ENCODE data around the gene ZNF598. TPM values are rescaled to one million over a fixed set of nuclear protein-coding genes. Genes with fewer than 3 reads are reported as not detected.
"Not testable (repeated sequence)": the region's sequence is repeated elsewhere in the genome, so short reads cannot be mapped to it uniquely, and the experiment has no call there.

ZNF598 gene
- total RNA-seq, 1 donor from 2014 or later, result 46.0 TPM

DNA sequence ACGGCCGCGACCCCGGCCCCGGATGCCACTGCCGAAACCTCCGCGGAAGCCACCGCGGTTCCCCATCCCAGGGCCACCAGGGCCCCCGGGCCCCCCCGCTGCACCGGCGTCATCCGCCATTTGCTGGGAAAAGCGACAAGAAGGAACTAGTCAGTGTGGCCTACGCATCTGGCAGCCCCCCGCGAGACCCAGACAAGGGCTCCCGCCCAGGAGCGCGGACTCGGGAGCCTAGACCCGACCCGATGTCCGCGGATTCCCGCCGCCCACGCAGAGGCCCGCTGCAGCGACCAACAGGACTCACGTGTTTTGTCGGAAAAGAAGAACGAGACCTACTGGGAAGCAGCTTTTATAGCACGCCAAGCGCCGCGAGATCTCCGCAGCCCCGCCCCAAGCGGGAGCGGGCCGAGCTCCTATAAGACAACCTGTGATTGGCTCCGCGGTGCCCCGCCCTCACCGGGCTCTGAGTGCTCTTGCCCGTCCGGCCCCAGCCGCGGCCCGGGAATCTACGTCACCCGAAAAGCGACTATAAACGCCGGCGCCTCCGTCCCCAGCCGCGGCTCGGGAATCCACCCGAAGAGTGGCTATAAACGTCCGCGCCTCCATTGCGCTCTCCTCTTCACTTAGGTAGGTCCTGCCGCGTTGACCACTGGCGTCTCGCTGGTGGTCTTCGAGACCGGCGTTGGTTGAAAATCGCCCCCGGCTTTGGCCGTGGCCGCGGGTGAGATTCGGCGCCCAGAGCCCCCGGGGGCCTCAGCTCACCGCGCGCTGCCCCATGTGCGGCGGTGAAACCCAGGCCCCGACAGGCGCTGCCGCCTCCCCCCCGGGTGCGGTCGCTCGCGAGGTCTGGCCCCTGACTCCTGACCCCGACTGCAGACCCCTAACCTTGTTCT, 44.9 kb downstream of the ZNF598 start, which contains the start of gene RPS2:
TSS of gene RPS2 (minus strand) at position 321 of the 890 bp plus-strand sequence. CDS start at position 120, 201 bp downstream.
- H3K9me3 Mint-ChIP-seq (ENCODE audit: unreplicated experiment), result no peaks in the 10 kb centered on the region
- peak within 1 kb of the TSS; percentile 95 for H3K27ac Mint-ChIP-seq (ENCODE audit: unreplicated experiment)
- Histone ChIP-seq H3K27ac (ENCODE audit: low read depth, low read length) (peak within 1 kb of the TSS; percentile 96), H3K4me3 (ENCODE audit: insufficient read depth, low read depth, low read length) (peak within 1 kb of the TSS; percentile 91), H3K36me3 (ENCODE audit: insufficient read depth, low read length) (peaks cover 9% of the 10 kb centered on the region), H3K9ac (ENCODE audit: low read length) (peak within 1 kb of the TSS; percentile 92), H3K4me2 (ENCODE audit: low read length) (peak within 1 kb of the TSS; percentile 99), H3K4me1 (ENCODE audit: insufficient read depth, low read length) (peaks cover 37% of the 10 kb centered on the region), H4K20me1 (ENCODE audit: insufficient read depth, low read length) (peaks cover 49% of the 10 kb centered on the region), H3K79me2 (ENCODE audit: insufficient read depth, low read length) (peaks cover 70% of the 10 kb centered on the region), H2AFZ (ENCODE audit: low read depth, low read length) (peak within 1 kb of the TSS; percentile 70), H3K9me3 (ENCODE audit: insufficient read depth, low read depth, low read length) (no peaks in the 10 kb centered on the region), H3K27me3 (ENCODE audit: insufficient read depth, low read length) (no peaks in the 10 kb centered on the region)
- peak within 1 kb of the TSS; percentile 97 for H3K4me3 Mint-ChIP-seq (ENCODE audit: unreplicated experiment)
- peak; percentile 92 for DNase-seq (ENCODE audit: low read depth)
- no peak for FAIRE-seq
- no peaks in the 10 kb centered on the region for H3K27me3 Mint-ChIP-seq (ENCODE audit: low read depth, unreplicated experiment)
- H3K4me1 Mint-ChIP-seq (ENCODE audit: low read depth, unreplicated experiment), result peaks cover 20% of the 10 kb centered on the region
- H3K36me3 Mint-ChIP-seq (ENCODE audit: low read depth, unreplicated experiment), result peaks cover 20% of the 10 kb centered on the region
- no peak for TF ChIP-seq EZH2 (IDR thresholded peaks at IDR 0.05; ENCODE audit: insufficient read depth, low read length)
- no peak for TF ChIP-seq CTCF (IDR thresholded peaks at IDR 0.05; ENCODE audit: insufficient read depth, low read depth, low read length)

- H3K4me1 ChIP-seq (ENCODE audit: insufficient read depth, low read length), result peaks cover 37% of the 10 kb centered on the region
- H3K4me3 Mint-ChIP-seq (ENCODE audit: unreplicated experiment), result peak overlapping the region; percentile 97
- H3K27ac Mint-ChIP-seq (ENCODE audit: unreplicated experiment), result peak overlapping the region; percentile 91
- no peaks in the 10 kb centered on the region for H3K27me3 ChIP-seq (ENCODE audit: insufficient read depth, low read length)
- peak overlapping the region; percentile 96 for H3K27ac ChIP-seq (ENCODE audit: low read depth, low read length)
- no peaks in the 10 kb centered on the region for H3K9me3 Mint-ChIP-seq (ENCODE audit: unreplicated experiment)
- no peak overlapping the region for H2AFZ ChIP-seq (ENCODE audit: low read depth, low read length)
- H3K4me1 Mint-ChIP-seq (ENCODE audit: low read depth, unreplicated experiment), result peaks cover 20% of the 10 kb centered on the region
- DNase-seq (ENCODE audit: low read depth) (peak; percentile 15), FAIRE-seq (no peak)
- H3K79me2 ChIP-seq (ENCODE audit: insufficient read depth, low read length), result peaks cover 76% of the 10 kb centered on the region
- H3K36me3 ChIP-seq (ENCODE audit: insufficient read depth, low read length), result peaks cover 9% of the 10 kb centered on the region
- peak overlapping the region; percentile 91 for H3K4me3 ChIP-seq (ENCODE audit: insufficient read depth, low read depth, low read length)
- H3K9me3 ChIP-seq (ENCODE audit: insufficient read depth, low read depth, low read length), result no peaks in the 10 kb centered on the region
- H3K36me3 Mint-ChIP-seq (ENCODE audit: low read depth, unreplicated experiment), result peaks cover 20% of the 10 kb centered on the region
- H3K27me3 Mint-ChIP-seq (ENCODE audit: low read depth, unreplicated experiment), result no peaks in the 10 kb centered on the region
- H4K20me1 ChIP-seq (ENCODE audit: insufficient read depth, low read length), result peaks cover 49% of the 10 kb centered on the region
- peak overlapping the region; percentile 95 for H3K4me2 ChIP-seq (ENCODE audit: low read length)
- peak overlapping the region; percentile 92 for H3K9ac ChIP-seq (ENCODE audit: low read length)
- no peak for TF ChIP-seq EZH2 (IDR thresholded peaks at IDR 0.05; ENCODE audit: insufficient read depth, low read length)
- TF ChIP-seq CTCF (IDR thresholded peaks at IDR 0.05; ENCODE audit: insufficient read depth, low read depth, low read length), result no peak
Observed at GRCh38 chr16:1963806-1964505, 45.7 kb downstream of the ZNF598 start.

- not testable (repeated sequence) for H2AFZ ChIP-seq (ENCODE audit: low read depth, low read length); H3K36me3 ChIP-seq (ENCODE audit: insufficient read depth, low read length); H3K27me3 ChIP-seq (ENCODE audit: insufficient read depth, low read length); H3K9me3 Mint-ChIP-seq (ENCODE audit: unreplicated experiment); H3K9me3 ChIP-seq (ENCODE audit: insufficient read depth, low read depth, low read length); H3K27me3 Mint-ChIP-seq (ENCODE audit: low read depth, unreplicated experiment); DNase-seq (ENCODE audit: low read depth); FAIRE-seq
- peak overlapping the region; percentile 92 for H3K9ac ChIP-seq (ENCODE audit: low read length)
- H3K4me3 ChIP-seq (ENCODE audit: insufficient read depth, low read depth, low read length), result peak overlapping the region; percentile 91
- peak overlapping the region; percentile 91 for H3K27ac Mint-ChIP-seq (ENCODE audit: unreplicated experiment)
- peak overlapping the region; percentile 97 for H3K4me3 Mint-ChIP-seq (ENCODE audit: unreplicated experiment)
- peaks cover 37% of the 10 kb centered on the region for H3K4me1 ChIP-seq (ENCODE audit: insufficient read depth, low read length)
- peaks cover 76% of the 10 kb centered on the region for H3K79me2 ChIP-seq (ENCODE audit: insufficient read depth, low read length)
- H3K27ac ChIP-seq (ENCODE audit: low read depth, low read length), result peak overlapping the region; percentile 10
- H4K20me1 ChIP-seq (ENCODE audit: insufficient read depth, low read length), result peaks cover 49% of the 10 kb centered on the region
- peak overlapping the region; percentile 95 for H3K4me2 ChIP-seq (ENCODE audit: low read length)
- H3K4me1 Mint-ChIP-seq (ENCODE audit: low read depth, unreplicated experiment), result peaks cover 20% of the 10 kb centered on the region
- H3K36me3 Mint-ChIP-seq (ENCODE audit: low read depth, unreplicated experiment), result peaks cover 20% of the 10 kb centered on the region
Observed at GRCh38 chr16:1962161-1963153, 47.2 kb downstream of the ZNF598 start.

All from astrocyte (in vitro differentiated cells and primary cell).